Glomerular visceral epithelial cell (primary cell): ENCODE results near the gene PHKA2.
A peak's percentile ranks its signal among the peaks of the same experiment; 100 is the strongest.

Source experiments
- DNase-seq: peaks from one replicate; pipeline ENCODE4 v3.0.0-alpha.2; 2016; ENCODE audit errors: extremely low spot score

PHKA2 gene

DNA sequence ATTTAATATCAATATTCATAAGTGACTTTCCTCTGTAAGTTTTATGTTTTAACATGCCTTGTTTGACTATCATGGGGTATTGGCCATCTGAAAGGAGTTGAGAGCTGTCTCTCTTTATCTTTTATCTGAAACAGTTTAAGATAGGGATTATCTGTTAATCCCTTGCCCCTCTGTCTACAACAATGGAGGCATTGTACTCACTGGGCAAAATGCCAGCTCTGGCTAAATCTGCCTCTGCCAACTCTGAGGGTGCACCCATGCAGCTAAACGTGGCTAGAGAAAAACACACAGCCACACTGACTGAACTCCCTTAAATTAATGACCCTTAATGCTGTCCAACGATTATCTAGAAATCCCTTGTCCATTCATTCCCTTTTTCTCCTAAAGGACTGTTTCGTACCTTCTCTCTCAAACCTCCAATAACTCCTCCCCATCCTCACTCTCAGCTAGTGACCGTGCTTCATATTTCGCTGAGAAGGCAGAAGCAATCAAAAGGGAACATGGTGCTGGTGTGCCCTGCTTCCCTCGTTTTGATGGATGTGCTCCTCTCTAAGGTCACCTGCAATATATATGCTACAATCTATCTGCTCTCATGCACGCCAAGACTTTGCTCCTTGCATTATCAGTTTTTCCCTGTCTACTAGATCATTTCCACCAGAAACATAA is 10.3 kb downstream of the PHKA2 start:
- peak; percentile 5 for DNase-seq

DNA sequence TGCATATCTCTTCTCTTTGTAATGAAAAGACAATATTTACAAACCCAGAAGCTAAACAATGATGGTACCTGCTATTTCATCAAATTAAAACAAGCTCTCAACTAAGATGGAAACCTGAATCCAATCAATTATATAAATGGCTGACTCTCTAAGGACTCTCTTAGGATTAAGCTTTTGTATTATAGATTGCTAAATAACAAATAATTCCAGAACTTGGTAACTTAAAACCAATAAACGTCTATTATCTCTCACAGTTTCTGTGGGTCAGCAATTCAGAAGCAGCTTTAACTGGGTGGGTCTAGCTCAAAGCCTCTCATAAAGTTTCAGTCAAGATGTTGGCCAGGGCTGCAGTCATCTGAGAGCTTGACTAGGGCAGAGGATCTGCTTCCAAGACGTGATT is 12.4 kb downstream of the PHKA2 start:
- no peak for DNase-seq

DNA sequence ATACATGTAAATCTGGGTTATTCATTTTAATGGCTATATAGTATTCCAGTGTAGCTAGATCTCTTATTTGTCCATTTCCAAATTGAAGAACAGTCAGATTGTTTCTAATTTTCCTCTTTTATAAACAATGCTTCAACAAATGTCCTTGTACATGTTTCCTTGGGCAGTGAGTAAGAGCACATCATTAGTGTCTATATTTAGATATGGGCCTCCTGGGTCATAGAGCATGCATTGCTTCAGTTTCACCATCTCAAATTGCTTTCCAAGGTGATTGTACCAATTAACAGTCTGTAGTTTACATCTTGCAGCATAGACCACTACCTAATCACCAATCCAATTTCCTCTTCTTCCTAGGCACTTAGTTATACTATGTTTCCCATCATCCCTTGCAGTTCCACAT is 13.4 kb downstream of the PHKA2 start:
- no peak for DNase-seq

DNA sequence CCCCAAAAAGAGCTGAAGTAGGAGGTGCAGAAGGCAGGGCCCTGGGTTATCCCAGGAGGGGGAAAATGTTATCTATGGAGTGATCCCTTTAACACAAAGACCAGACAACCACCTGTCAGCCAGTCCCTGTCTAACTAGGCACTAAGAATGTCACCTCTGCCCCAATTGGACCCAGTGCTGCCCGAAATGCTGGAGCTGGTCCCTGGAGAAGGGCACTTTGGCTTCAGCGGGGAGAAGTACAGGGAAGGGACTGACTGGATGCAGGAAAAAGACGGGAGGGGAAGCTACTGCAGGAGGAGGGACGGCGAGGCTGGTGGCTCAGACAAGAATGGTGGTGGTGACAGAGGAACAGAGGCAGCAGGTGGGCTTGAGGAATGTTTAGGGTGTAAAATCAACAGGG is 17.3 kb downstream of the PHKA2 start:
- no peak for DNase-seq

- DNase-seq = no peak
Measured at GRCh38 chrX:18964901-18965300, 19.0 kb downstream of the PHKA2 start.

DNA sequence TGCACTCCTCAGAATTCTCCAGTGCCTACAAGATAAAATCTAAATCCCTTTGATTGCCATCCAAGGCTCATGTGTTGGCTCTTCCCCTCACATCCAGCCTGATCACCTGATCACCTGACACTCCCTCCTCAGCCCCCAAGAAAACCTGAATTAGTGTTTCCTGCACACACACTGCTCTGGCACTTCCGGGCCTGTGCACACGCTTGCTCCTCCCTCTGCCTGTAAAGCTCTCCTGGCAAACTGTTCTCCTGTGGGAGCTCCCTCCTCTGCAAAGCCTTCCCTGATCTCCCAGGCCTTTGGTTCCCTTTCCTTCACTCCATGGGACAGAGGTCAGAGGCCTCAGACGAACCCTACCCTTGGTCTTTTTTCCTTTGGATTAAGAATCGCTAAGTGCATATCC is 19.9 kb downstream of the PHKA2 start:
- no peak for DNase-seq

DNA sequence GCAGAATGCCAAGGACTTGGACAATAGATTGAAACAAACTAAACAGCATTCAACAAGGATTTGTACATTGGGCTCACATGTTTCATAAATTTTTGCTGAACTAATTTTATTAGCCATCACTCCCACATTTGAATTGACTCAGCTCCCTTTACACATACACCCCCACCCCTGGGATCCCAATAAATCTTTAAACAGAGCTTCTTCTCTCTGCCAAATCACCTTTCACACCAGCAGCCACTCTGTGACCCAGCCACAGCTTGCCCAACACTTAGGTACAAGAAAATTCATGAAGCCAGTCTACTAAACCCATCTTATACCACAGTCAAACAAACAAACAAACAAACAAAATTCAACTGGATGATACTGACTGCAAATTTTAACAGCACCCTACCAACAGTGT is 21.6 kb downstream of the PHKA2 start:
- DNase-seq = no peak

DNA sequence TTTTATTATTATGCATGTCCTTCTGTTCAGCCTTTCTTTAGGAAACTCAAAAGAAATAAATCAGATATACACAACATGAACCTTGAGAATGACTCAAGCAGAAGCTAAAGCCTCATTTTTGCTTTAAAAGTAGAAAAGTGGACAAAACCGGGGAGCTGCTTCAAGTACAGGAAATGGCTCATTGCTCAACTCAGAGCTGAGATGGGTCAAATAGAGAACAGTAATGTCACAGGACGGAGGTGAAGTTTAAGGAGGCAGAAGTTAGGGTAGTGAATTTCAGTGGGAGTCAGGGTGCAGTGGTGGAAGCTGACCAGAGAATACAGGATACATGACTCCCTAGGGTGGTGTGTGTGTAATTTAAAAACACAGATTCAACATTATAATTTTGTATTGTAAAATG is 22.2 kb downstream of the PHKA2 start:
- no peak for DNase-seq

DNA sequence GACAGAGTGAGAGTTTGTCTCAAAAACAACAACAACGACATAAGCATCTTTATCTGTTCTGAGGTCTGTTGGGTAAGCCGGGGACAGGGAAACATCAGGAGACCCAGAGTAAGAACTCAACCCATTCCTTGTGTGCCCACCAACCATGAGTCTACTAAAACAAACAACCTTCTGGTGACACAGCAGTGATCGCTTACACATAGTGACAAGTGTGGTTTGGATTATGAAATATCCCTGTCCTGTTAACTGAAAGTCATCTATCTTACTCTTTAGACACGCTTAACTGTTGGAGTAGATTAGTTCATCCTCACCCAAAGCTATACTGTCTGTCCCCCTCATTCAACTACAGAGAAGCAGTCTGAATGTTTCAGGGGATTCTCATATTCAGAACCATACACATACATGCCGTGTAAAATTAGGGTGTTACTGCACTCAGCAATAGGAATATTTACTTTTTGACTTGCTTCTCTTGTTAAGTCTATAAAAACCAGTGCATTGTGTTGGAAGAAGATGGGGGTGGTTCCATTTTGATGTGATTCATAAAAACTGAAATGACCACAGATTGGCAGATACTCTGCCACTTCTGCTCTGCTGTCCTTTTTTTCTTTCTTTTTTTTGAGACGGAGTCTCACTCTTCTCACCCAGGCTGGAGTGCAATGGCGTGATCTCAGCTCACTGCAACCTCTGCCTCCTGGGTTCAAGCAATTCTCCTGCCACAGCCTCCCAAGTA is 27.4 kb downstream of the PHKA2 start:
- no peak for DNase-seq

GRCh38 chrX:18955676-18956075 is 28.2 kb downstream of the PHKA2 start:
- no peak for DNase-seq

GRCh38 chrX:18951032-18951431 is 32.9 kb downstream of the PHKA2 start:
- DNase-seq = no peak

- DNase-seq = no peak
Measured at GRCh38 chrX:18949944-18950301, 34.0 kb downstream of the PHKA2 start.

DNA sequence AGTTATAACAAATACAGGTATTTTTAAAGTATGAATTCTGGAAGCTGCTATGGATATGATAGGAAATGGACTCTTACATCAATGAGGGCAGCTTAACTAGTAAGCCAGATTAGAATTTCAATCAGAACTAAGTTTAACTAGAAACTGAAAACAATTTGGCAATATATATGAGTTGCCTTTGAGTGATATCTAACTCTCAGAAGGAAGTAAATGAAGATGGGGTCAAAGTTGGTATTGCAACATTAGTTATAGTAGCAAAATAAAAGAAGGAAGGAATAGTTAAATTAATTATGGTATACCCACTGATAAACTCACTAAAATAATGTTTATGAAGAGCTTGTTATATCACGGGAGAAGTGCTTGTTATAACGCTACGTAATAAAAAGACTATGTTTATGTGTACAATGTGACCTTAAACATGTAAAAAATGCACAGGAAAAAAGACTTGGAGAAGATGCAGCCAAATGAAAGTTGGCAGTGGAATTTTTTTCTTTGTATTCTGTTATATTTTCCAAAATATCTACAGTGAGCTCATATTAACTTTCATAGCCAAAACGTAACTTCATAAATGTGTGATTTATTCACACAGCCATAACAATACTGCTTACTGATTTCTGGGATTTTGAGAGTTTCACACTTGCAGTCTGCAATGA is 34.5 kb downstream of the PHKA2 start:
- DNase-seq = no peak

DNA sequence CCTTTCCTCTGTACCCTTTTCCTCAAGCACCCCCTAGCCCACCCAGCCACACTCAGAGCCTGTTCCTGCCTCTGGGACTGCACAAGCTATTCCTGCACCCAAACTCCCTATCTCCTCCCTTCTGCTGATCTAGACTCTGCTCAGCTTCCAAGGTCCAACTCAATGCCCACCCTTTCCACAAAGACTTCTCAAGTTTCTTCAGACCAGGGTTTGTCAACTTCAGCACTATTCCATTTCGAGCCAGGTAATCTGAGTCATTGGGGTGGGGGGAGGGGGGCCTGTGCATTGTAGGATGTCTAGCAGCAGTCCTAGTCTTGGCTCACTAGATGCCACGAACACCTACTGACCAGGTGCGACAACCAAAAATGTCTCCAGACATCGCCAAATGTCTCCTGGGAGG is 37.3 kb downstream of the PHKA2 start:
- DNase-seq = no peak

GRCh38 chrX:18946157-18946556 is 37.8 kb downstream of the PHKA2 start:
- DNase-seq = no peak

GRCh38 chrX:18945483-18945882 is 38.4 kb downstream of the PHKA2 start:
- no peak for DNase-seq

- DNase-seq = no peak
Measured at GRCh38 chrX:18944482-18944881, 39.4 kb downstream of the PHKA2 start.

GRCh38 chrX:18941896-18942295 is 42.0 kb downstream of the PHKA2 start:
- DNase-seq = no peak

- DNase-seq = peak; percentile 59
Measured at GRCh38 chrX:18938710-18939109, 45.2 kb downstream of the PHKA2 start.

- no peak for DNase-seq
Measured at GRCh38 chrX:18937173-18937572, 46.7 kb downstream of the PHKA2 start.

DNA sequence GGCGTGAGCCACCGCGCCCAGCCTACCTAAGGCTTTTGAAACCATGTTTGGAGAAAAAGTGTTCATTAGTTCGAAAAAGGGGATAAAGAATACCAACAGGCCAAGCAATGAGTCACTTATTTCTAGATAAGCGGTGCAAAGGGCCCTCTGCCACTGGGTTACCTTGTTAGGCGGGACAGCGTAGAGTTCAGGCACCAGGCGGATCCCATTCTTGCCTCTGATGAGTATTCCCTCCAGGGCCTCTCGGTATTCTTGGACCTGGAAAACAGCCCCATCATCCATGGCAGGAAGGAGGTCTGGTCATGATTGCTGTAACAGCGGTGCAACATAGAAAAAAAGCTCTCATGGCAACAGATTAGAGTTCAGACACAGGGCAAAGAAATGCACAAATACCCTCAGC is 48.0 kb downstream of the PHKA2 start:
- DNase-seq = no peak

GRCh38 chrX:18934708-18935107 is 49.2 kb downstream of the PHKA2 start:
- DNase-seq = no peak

GRCh38 chrX:18933617-18934016 is 50.3 kb downstream of the PHKA2 start:
- DNase-seq = no peak
